C4-2B (cell line): ENCODE results near the gene NAA40.

Experiments used
- H3K27ac ChIP-seq: fragments of 450-650 bp; 2 replicates; pipeline ENCODE4 v1.5.1; 2017
- CTCF ChIP-seq: fragments of 450-650 bp; conservative IDR thresholded peaks from 2 replicates; pipeline ENCODE4 v1.5.1; 2017; ENCODE audit warnings: mild to moderate bottlenecking
- ZFX ChIP-seq: fragments of 450-650 bp; IDR thresholded peaks from 2 replicates; pipeline ENCODE4 v1.6.1; 2017

NAA40 gene

GRCh38 chr11:63901660-63902059 is 37.1 kb upstream of the NAA40 start:
- no peak overlapping the region for H3K27ac ChIP-seq
- TF ChIP-seq CTCF (no peak; the same call in 1 of the 2 replicates), ZFX (no peak)

GRCh38 chr11:63903884-63904283 is 34.9 kb upstream of the NAA40 start:
- no peak for TF ChIP-seq ZFX
- TF ChIP-seq CTCF = no peak
- H3K27ac ChIP-seq = no peak overlapping the region

GRCh38 chr11:63904743-63905142 is 34.1 kb upstream of the NAA40 start:
- no peak for TF ChIP-seq ZFX
- no peak for TF ChIP-seq CTCF

DNA sequence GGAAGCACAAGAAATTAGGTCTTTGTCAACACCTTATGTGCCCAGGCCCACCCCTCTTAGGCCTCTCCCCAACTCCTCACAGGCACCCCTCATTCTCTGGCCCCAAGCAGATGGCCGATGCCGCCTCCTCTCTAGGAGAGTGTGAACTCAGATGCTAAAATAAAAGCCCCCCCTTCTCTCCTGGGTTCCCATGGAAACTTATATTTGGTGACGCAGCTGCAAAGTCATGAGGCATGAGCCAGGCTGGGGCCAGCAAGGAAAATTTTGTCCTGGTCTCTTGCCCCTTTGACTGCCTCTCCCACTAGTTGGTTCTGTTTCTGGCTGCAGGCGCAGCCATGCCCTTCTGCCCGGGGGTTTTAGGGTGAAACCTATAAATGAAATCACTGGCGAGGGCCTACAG is 33.6 kb upstream of the NAA40 start:
- no peak overlapping the region for H3K27ac ChIP-seq

More at GRCh38 chr11:63904743-63905142, 34.1 kb upstream of the NAA40 start:
- no peak overlapping the region for H3K27ac ChIP-seq

GRCh38 chr11:63906087-63906486 is 32.7 kb upstream of the NAA40 start:
- no peak for TF ChIP-seq CTCF
- TF ChIP-seq ZFX = no peak
- no peak overlapping the region for H3K27ac ChIP-seq

More for the DNA sequence above, 33.6 kb upstream of the NAA40 start:
- TF ChIP-seq ZFX (no peak), CTCF (no peak)

- no peak overlapping the region for H3K27ac ChIP-seq
- TF ChIP-seq CTCF = peak; percentile 44; the same call in 1 of the 2 replicates
- no peak for TF ChIP-seq ZFX
Observed at GRCh38 chr11:63906585-63906984, 32.2 kb upstream of the NAA40 start.

DNA sequence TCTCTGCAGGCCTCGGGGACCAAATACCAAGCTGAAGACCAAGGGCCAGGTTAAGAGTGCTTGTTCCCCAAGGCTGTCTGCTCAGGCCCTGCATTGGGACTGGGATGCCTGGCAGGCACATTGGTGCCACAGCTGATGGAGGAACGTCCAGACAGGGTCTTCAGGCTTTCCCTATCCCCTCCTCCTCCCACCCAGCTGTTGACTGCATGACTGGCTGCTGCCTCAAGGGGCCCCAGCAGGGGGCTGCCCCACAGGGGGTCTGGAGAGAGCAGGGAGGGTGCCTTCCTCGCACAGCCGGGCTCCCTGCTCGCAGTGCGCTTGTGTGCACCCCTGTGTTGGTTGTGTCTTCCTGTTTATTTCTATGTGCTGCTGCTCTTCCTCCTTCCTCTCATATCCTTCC is 31.7 kb upstream of the NAA40 start:
- TF ChIP-seq ZFX (no peak), CTCF (no peak)
- no peak overlapping the region for H3K27ac ChIP-seq
